ENCODE results near the gene BBS7.

DNA sequence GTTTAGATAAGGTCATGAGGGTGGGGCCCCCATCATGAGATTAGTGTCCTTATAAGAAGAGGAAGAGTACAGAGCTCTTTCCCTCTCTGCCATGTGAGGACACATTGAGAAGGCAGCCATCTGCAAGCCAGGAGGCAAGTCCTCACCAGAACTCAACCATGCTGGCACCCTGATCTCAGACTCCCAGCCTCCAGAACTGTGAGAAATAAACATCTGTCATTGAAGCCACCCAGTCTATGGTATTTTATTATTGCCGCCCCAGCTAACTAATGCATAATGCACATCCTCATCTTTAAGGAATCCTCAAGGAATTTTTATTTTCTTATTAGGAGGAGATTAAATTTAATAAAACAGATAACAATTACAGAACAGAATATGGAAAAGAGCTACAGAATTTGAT, 85.9 kb downstream of the BBS7 start:
- TF ChIP-seq, protein P1, sequence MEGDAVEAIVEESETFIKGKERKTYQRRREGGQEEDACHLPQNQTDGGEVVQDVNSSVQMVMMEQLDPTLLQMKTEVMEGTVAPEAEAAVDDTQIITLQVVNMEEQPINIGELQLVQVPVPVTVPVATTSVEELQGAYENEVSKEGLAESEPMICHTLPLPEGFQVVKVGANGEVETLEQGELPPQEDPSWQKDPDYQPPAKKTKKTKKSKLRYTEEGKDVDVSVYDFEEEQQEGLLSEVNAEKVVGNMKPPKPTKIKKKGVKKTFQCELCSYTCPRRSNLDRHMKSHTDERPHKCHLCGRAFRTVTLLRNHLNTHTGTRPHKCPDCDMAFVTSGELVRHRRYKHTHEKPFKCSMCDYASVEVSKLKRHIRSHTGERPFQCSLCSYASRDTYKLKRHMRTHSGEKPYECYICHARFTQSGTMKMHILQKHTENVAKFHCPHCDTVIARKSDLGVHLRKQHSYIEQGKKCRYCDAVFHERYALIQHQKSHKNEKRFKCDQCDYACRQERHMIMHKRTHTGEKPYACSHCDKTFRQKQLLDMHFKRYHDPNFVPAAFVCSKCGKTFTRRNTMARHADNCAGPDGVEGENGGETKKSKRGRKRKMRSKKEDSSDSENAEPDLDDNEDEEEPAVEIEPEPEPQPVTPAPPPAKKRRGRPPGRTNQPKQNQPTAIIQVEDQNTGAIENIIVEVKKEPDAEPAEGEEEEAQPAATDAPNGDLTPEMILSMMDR (conservative IDR thresholded peaks at IDR 0.05; ENCODE audit: low read length) = no peak
- TF ChIP-seq EZH2phosphoT487 (IDR thresholded peaks at IDR 0.05; ENCODE audit: borderline replicate concordance, low read depth, low read length) = no peak

Data from OCI-LY7 (cell line).